IPS-15b (cell line): ENCODE results near the gene PPARGC1A.

Experiments
- H3K27me3 ChIP-seq: one replicate; pipeline ENCODE4 v1.6.1; 2013; ENCODE audit warnings: low read length; ENCODE audit not compliant: control insufficient read depth, insufficient read depth
- H3K36me3 ChIP-seq: one replicate; pipeline ENCODE4 v1.6.1; 2013; ENCODE audit warnings: low read length; ENCODE audit not compliant: control insufficient read depth, insufficient read depth
- H3K4me1 ChIP-seq: one replicate; pipeline ENCODE4 v1.6.1; 2013; ENCODE audit warnings: mild to moderate bottlenecking, low read length; ENCODE audit not compliant: control insufficient read depth, insufficient read depth
- H3K4me3 ChIP-seq: one replicate; pipeline ENCODE4 v1.5.1; 2013; ENCODE audit warnings: low read depth, low read length
- H3K9ac ChIP-seq: one replicate; pipeline ENCODE4 v1.6.1; 2013; ENCODE audit warnings: low read depth, mild to moderate bottlenecking, low read length
- H3K9me3 ChIP-seq: one replicate; pipeline ENCODE4 v1.6.1; 2013; ENCODE audit warnings: mild to moderate bottlenecking, low read length; ENCODE audit not compliant: control insufficient read depth, insufficient read depth

PPARGC1A gene

GRCh38 chr4:23853986-23854660, 35.7 kb downstream of the PPARGC1A start:
- H3K27me3 ChIP-seq = no peaks in the 10 kb centered on the region
- peaks cover 13% of the 10 kb centered on the region for H3K4me1 ChIP-seq
- H3K9ac ChIP-seq = no peak overlapping the region
- H3K36me3 ChIP-seq = no peaks in the 10 kb centered on the region
- H3K9me3 ChIP-seq = no peaks in the 10 kb centered on the region
- no peak overlapping the region for H3K4me3 ChIP-seq

GRCh38 chr4:23851464-23851863, 38.4 kb downstream of the PPARGC1A start:
- no peaks in the 10 kb centered on the region for H3K36me3 ChIP-seq
- H3K9ac ChIP-seq = no peak overlapping the region
- H3K4me1 ChIP-seq = peaks cover 13% of the 10 kb centered on the region
- no peaks in the 10 kb centered on the region for H3K9me3 ChIP-seq
- no peaks in the 10 kb centered on the region for H3K27me3 ChIP-seq
- H3K4me3 ChIP-seq = no peak overlapping the region

- H3K36me3 ChIP-seq = no peaks in the 10 kb centered on the region
- no peaks in the 10 kb centered on the region for H3K9me3 ChIP-seq
- H3K27me3 ChIP-seq = no peaks in the 10 kb centered on the region
- peaks cover 11% of the 10 kb centered on the region for H3K4me1 ChIP-seq
- no peak overlapping the region for H3K9ac ChIP-seq
- H3K4me3 ChIP-seq = no peak overlapping the region
Measured at GRCh38 chr4:23847158-23847557, 42.7 kb downstream of the PPARGC1A start.

- Histone ChIP-seq H3K4me3 (no peak overlapping the region), H3K36me3 (no peaks in the 10 kb centered on the region), H3K9ac (no peak overlapping the region), H3K9me3 (no peaks in the 10 kb centered on the region), H3K27me3 (no peaks in the 10 kb centered on the region), H3K4me1 (no peaks in the 10 kb centered on the region)
Measured at GRCh38 chr4:23844961-23845360, 44.9 kb downstream of the PPARGC1A start.

GRCh38 chr4:23839279-23839678, 50.6 kb downstream of the PPARGC1A start:
- Histone ChIP-seq H3K27me3 (no peaks in the 10 kb centered on the region), H3K9me3 (no peaks in the 10 kb centered on the region), H3K4me1 (no peaks in the 10 kb centered on the region)

GRCh38 chr4:23838607-23839006, 51.2 kb downstream of the PPARGC1A start:
- Histone ChIP-seq H3K27me3 (no peaks in the 10 kb centered on the region), H3K9ac (no peak overlapping the region), H3K36me3 (no peaks in the 10 kb centered on the region), H3K4me1 (no peaks in the 10 kb centered on the region), H3K9me3 (no peaks in the 10 kb centered on the region), H3K4me3 (no peak overlapping the region)

More at GRCh38 chr4:23839279-23839678, 50.6 kb downstream of the PPARGC1A start:
- H3K4me3 ChIP-seq = no peak overlapping the region
- no peak overlapping the region for H3K9ac ChIP-seq
- H3K36me3 ChIP-seq = no peaks in the 10 kb centered on the region

GRCh38 chr4:23838131-23838530, 51.7 kb downstream of the PPARGC1A start:
- Histone ChIP-seq H3K9me3 (no peaks in the 10 kb centered on the region), H3K36me3 (no peaks in the 10 kb centered on the region), H3K4me3 (no peak overlapping the region), H3K27me3 (no peaks in the 10 kb centered on the region), H3K4me1 (no peaks in the 10 kb centered on the region), H3K9ac (no peak overlapping the region)

- H3K4me3 ChIP-seq = no peak overlapping the region
- H3K4me1 ChIP-seq = no peaks in the 10 kb centered on the region
- no peak overlapping the region for H3K9ac ChIP-seq
- H3K36me3 ChIP-seq = no peaks in the 10 kb centered on the region
- no peaks in the 10 kb centered on the region for H3K27me3 ChIP-seq
- H3K9me3 ChIP-seq = no peaks in the 10 kb centered on the region
Measured at GRCh38 chr4:23837371-23837770, 52.5 kb downstream of the PPARGC1A start.

- Histone ChIP-seq H3K4me1 (no peaks in the 10 kb centered on the region), H3K27me3 (no peaks in the 10 kb centered on the region), H3K9me3 (no peaks in the 10 kb centered on the region), H3K36me3 (no peaks in the 10 kb centered on the region), H3K4me3 (no peak overlapping the region), H3K9ac (no peak overlapping the region)
Measured at GRCh38 chr4:23835774-23836478, 53.9 kb downstream of the PPARGC1A start.

GRCh38 chr4:23828779-23829178, 61.1 kb downstream of the PPARGC1A start:
- Histone ChIP-seq H3K4me1 (no peaks in the 10 kb centered on the region), H3K27me3 (no peaks in the 10 kb centered on the region), H3K36me3 (no peaks in the 10 kb centered on the region), H3K9ac (no peak overlapping the region), H3K9me3 (no peaks in the 10 kb centered on the region), H3K4me3 (no peak overlapping the region)

- Histone ChIP-seq H3K9ac (no peak overlapping the region), H3K27me3 (no peaks in the 10 kb centered on the region), H3K36me3 (no peaks in the 10 kb centered on the region), H3K4me3 (no peak overlapping the region), H3K4me1 (no peaks in the 10 kb centered on the region), H3K9me3 (no peaks in the 10 kb centered on the region)
Measured at GRCh38 chr4:23828020-23828715, 61.7 kb downstream of the PPARGC1A start.

- Histone ChIP-seq H3K36me3 (no peaks in the 10 kb centered on the region), H3K9ac (no peak overlapping the region), H3K4me3 (no peak overlapping the region), H3K27me3 (no peaks in the 10 kb centered on the region), H3K9me3 (no peaks in the 10 kb centered on the region), H3K4me1 (no peaks in the 10 kb centered on the region)
Measured at GRCh38 chr4:23822181-23822580, 67.7 kb downstream of the PPARGC1A start.
